Hepatocyte (in vitro differentiated cells): Measurements from ENCODE around the gene SLC39A8.

Source experiments
- CTCF ChIP-seq: fragments of 200-600 bp; sonication (generic); IDR thresholded peaks from 2 replicates; pipeline ENCODE4 v1.5.1; 2016; ENCODE audit warnings: antibody characterized with exemption, mild to moderate bottlenecking; ENCODE audit not compliant: poor library complexity
- EZH2 ChIP-seq: fragments of 200-600 bp; sonication (generic); IDR thresholded peaks from 2 replicates; pipeline ENCODE4 v1.6.1; 2016; ENCODE audit warnings: antibody characterized with exemption, mild to moderate bottlenecking, borderline replicate concordance
- EZH2phosphoT487 ChIP-seq: fragments of 200-600 bp; sonication (generic); IDR thresholded peaks from one replicate; pipeline ENCODE4 v1.6.1; 2018; ENCODE audit warnings: antibody characterized with exemption, mild to moderate bottlenecking, low read depth, moderate library complexity; ENCODE audit not compliant: unreplicated experiment, severe bottlenecking

- no peak for TF ChIP-seq CTCF
- TF ChIP-seq EZH2, result no peak
- no peak for TF ChIP-seq EZH2phosphoT487
Observed at GRCh38 chr4:102213031-102213430, 132.3 kb downstream of the SLC39A8 start.
